Loucy (cell line): ENCODE results near the gene PAX9.

ENCODE experiments used
- EZH2phosphoT487 ChIP-seq: fragments of 200-600 bp; IDR thresholded peaks from 2 replicates; pipeline ENCODE4 v1.6.1; 2018; ENCODE audit warnings: antibody characterized with exemption, mild to moderate bottlenecking, moderate library complexity, borderline replicate concordance
- TF ChIP-seq, protein P1 (sequence below): fragments of 200-600 bp; sonication (generic); conservative IDR thresholded peaks from 2 replicates; pipeline ENCODE4 v1.5.1; 2014; ENCODE audit warnings: mild to moderate bottlenecking, antibody characterized with exemption, low read length

DNA sequence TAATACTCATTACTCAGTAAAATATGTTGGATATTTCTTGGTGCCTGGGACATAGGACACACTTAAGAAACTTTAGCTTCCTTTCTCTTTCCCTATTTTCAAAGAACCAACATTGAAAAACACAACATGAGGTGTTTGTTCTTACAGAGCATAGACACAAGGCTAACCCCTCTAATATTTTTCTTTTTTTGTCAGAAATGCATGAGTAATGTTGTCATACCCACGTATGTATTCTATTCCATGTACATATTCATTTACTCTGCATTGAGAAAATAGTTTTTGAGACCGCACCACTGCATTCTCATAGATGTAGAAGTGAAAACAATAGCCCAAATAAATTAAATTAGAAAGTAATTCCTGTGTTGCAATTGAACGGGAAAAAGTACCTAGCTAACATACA lies 13.0 kb downstream of the PAX9 start:
- TF ChIP-seq, protein P1, sequence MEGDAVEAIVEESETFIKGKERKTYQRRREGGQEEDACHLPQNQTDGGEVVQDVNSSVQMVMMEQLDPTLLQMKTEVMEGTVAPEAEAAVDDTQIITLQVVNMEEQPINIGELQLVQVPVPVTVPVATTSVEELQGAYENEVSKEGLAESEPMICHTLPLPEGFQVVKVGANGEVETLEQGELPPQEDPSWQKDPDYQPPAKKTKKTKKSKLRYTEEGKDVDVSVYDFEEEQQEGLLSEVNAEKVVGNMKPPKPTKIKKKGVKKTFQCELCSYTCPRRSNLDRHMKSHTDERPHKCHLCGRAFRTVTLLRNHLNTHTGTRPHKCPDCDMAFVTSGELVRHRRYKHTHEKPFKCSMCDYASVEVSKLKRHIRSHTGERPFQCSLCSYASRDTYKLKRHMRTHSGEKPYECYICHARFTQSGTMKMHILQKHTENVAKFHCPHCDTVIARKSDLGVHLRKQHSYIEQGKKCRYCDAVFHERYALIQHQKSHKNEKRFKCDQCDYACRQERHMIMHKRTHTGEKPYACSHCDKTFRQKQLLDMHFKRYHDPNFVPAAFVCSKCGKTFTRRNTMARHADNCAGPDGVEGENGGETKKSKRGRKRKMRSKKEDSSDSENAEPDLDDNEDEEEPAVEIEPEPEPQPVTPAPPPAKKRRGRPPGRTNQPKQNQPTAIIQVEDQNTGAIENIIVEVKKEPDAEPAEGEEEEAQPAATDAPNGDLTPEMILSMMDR: no peak
- no peak for TF ChIP-seq EZH2phosphoT487
